GM13977 (cell line): ENCODE results near the gene KCNAB1.

Experiments
- DNase-seq: peaks from one replicate; pipeline ENCODE4 v3.0.0; 2012; ENCODE audit warnings: low spot score
- CTCF ChIP-seq: IDR thresholded peaks from 2 replicates; pipeline ENCODE4 v1.5.1; 2012; ENCODE audit warnings: mild to moderate bottlenecking, control low read depth; ENCODE audit not compliant: insufficient read depth; ENCODE audit errors: extremely low read depth, missing control alignments
- in situ Hi-C: fragments of 300-500 bp; cut with MboI; formaldehyde crosslinking; loops from one replicate; pipeline ENCODE4 v1.12.0; 2022; ENCODE audit warnings: low sequenced_read_pairs, low pct_unique_long_range_greater_than_20kb, mixed read lengths, inconsistent platforms; ENCODE audit not compliant: unreplicated experiment

Gene KCNAB1

GRCh38 chr3:156360963-156361362, 240.6 kb downstream of the KCNAB1 start:
- TF ChIP-seq CTCF, result no peak
- in situ Hi-C loops, result no loop called here
- no peak for DNase-seq

DNA sequence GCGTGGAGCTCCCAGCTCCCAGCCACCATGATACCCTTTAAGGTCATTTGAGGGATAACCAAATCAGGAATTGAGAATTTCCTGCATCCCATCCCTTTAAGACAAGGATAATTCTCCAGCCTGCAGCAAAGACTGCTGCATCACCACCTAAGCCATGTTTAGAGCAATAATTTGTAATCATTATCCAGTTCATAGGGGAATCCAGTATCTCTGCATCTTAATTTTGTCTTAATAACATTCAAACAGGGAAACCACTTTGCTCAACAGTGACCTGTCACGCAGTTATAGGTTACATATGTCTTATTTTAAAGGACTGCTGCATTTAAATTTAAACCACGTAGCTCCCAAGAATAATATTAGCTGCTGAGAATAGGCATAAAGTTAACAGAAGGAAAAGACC, 246.2 kb downstream of the KCNAB1 start:
- no peak for TF ChIP-seq CTCF
- no peak for DNase-seq
- in situ Hi-C loops, result no loop called here

GRCh38 chr3:156368189-156368588, 247.8 kb downstream of the KCNAB1 start:
- TF ChIP-seq CTCF, result no peak
- peak; percentile 30 for DNase-seq
- in situ Hi-C loops, result no loop called here

DNA sequence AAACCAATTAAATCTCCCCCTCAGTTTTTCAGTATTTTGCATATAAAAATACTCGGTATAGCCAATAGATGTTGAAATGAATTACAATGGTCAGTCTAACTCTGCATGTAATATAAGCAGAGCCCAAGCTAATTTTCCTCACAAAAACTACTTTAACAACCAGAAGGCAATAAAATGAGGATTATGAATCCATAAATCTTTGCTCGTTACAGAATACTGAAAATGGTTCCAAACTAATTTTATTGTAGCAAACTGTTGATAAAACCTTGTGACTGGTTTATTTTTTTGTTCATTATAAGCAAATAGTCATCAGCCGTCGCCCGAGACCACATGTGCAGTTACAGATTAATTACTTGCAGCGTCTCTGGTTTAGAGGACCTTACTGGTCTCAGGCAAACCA, 251.3 kb downstream of the KCNAB1 start:
- no peak for DNase-seq
- in situ Hi-C loops, result no loop called here
- TF ChIP-seq CTCF, result no peak

DNA sequence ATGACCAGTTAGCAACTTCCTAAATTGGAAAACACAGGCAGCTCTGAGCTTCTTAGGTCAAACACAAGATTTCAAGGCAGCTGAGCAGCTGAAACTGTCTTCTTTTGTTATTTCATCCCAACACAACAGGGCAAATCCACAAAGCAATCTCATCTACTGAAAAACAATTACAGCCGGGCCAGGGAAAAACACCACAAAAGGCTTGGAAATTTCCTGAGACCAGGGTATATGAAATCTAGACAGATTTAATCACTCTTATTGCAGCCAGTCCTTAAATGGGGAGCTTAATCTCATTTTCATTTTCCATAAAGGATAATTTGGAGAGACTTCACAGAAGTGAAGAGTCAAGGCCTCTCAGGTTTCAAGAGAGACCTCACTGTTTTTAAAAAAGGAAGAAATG, 252.7 kb downstream of the KCNAB1 start:
- DNase-seq, result no peak
- in situ Hi-C loops, result no loop called here
- TF ChIP-seq CTCF, result no peak

- in situ Hi-C loops, result no loop called here
- TF ChIP-seq CTCF, result no peak
- DNase-seq, result no peak
These were observed 253.3 kb downstream of the KCNAB1 start for GRCh38 chr3:156373654-156374053.

- in situ Hi-C loops, result no loop called here
- TF ChIP-seq CTCF, result no peak
- no peak for DNase-seq
These were observed 255.8 kb downstream of the KCNAB1 start for GRCh38 chr3:156376199-156376598.
